Neuronal stem cell (in vitro differentiated cells): Measurements from ENCODE around the gene RARRES2.

Experiments
- DNase-seq: peaks from one replicate; pipeline ENCODE4 v3.0.0-alpha.2; 2013; ENCODE audit warnings: low spot score
- H2AFZ ChIP-seq: one replicate; pipeline ENCODE4 v1.6.1; 2013; ENCODE audit warnings: mild to moderate bottlenecking, low read length, inconsistent platforms
- H2AK5ac ChIP-seq: 2 replicates; pipeline ENCODE4 v1.6.1; 2013; ENCODE audit warnings: low read depth, mild to moderate bottlenecking, inconsistent platforms, low read length, moderate library complexity, mixed read lengths
- H2BK120ac ChIP-seq: 2 replicates; pipeline ENCODE4 v1.6.1; 2013; ENCODE audit warnings: low read depth, mild to moderate bottlenecking, inconsistent platforms, low read length, moderate library complexity, mixed read lengths
- H2BK12ac ChIP-seq: one replicate; pipeline ENCODE4 v1.6.1; 2013; ENCODE audit warnings: low read length, inconsistent platforms
- H2BK15ac ChIP-seq: 2 replicates; pipeline ENCODE4 v1.6.1; 2013; ENCODE audit warnings: mild to moderate bottlenecking, low read length, inconsistent platforms, mixed read lengths
- H2BK5ac ChIP-seq: one replicate; pipeline ENCODE4 v1.6.1; 2013; ENCODE audit warnings: inconsistent platforms, mild to moderate bottlenecking, low read length, moderate library complexity
- H3K14ac ChIP-seq: one replicate; pipeline ENCODE4 v1.6.1; 2013; ENCODE audit warnings: low read length, inconsistent platforms
- H3K18ac ChIP-seq: 2 replicates; pipeline ENCODE4 v1.6.1; 2013; ENCODE audit warnings: low read length, inconsistent platforms
- H3K23ac ChIP-seq: 2 replicates; pipeline ENCODE4 v1.6.1; 2013; ENCODE audit warnings: low read depth, mild to moderate bottlenecking, mixed read lengths, low read length, inconsistent platforms; ENCODE audit not compliant: poor library complexity
- H3K27ac ChIP-seq: replicated peaks from 3 replicates; pipeline ENCODE4 v1.5.1; 2013; ENCODE audit warnings: low read length, inconsistent platforms
- H3K27me3 ChIP-seq, 3 experiments: 2 replicates each; pipeline ENCODE4 v1.6.1; 2013; ENCODE audit warnings: low read length in 3 of 3, mild to moderate bottlenecking in 2 of 3, inconsistent platforms in 1 of 3, low read depth in 1 of 3, mixed read lengths in 1 of 3, moderate library complexity in 1 of 3; ENCODE audit not compliant: control insufficient read depth in 3 of 3, insufficient read depth in 3 of 3
- H3K36me3 ChIP-seq, 2 donors: replicated peaks in 1 of 2; 2 replicates each; pipeline ENCODE4 v1.6.1; 2013; ENCODE audit warnings: low read length in 2 of 2; ENCODE audit not compliant: control insufficient read depth in 2 of 2, insufficient read depth in 2 of 2
- H3K4ac ChIP-seq: 2 replicates; pipeline ENCODE4 v1.6.1; 2013; ENCODE audit warnings: inconsistent platforms, mild to moderate bottlenecking, low read length, moderate library complexity
- H3K4me1 ChIP-seq, 2 donors: 1 replicate in 1 of 2; 2 replicates in 1 of 2; pipeline ENCODE4 v1.6.1; 2013; ENCODE audit warnings: low read length in 2 of 2, low read depth in 1 of 2; ENCODE audit not compliant: control insufficient read depth in 2 of 2, insufficient read depth in 1 of 2
- H3K4me2 ChIP-seq: one replicate; pipeline ENCODE4 v1.6.1; 2013; ENCODE audit warnings: mild to moderate bottlenecking, low read length, inconsistent platforms; ENCODE audit not compliant: insufficient read depth, poor library complexity, severe bottlenecking
- H3K4me3 ChIP-seq, 2 donors: 2 replicates each; pipeline ENCODE4 v1.5.1; 2013; ENCODE audit warnings: low read length in 2 of 2, mild to moderate bottlenecking in 2 of 2, inconsistent platforms in 1 of 2, moderate library complexity in 1 of 2
- H3K79me1 ChIP-seq: one replicate; pipeline ENCODE4 v1.6.1; 2013; ENCODE audit warnings: low read depth, mild to moderate bottlenecking, inconsistent platforms, low read length, moderate library complexity
- H3K9ac ChIP-seq: one replicate; pipeline ENCODE4 v1.6.1; 2013; ENCODE audit warnings: mild to moderate bottlenecking, low read depth, low read length, inconsistent platforms; ENCODE audit not compliant: poor library complexity
- H3K9me3 ChIP-seq, 2 donors: replicated peaks in 1 of 2; 2 replicates each; pipeline versions ENCODE3 to v1.6.1; 2013; ENCODE audit warnings: low read length in 2 of 2, mild to moderate bottlenecking in 2 of 2, inconsistent platforms in 1 of 2, low read depth in 1 of 2, mixed read lengths in 1 of 2, moderate library complexity in 1 of 2; ENCODE audit not compliant: control insufficient read depth in 2 of 2, insufficient read depth in 1 of 2
- H4K8ac ChIP-seq: one replicate; pipeline ENCODE4 v1.6.1; 2013; ENCODE audit warnings: low read depth, mild to moderate bottlenecking, inconsistent platforms, low read length, moderate library complexity
- H4K91ac ChIP-seq: one replicate; pipeline ENCODE4 v1.6.1; 2013; ENCODE audit warnings: low read length, low read depth, mild to moderate bottlenecking, inconsistent platforms; ENCODE audit not compliant: poor library complexity
- WGBS, 2 donors: extraction: QIAGEN DNeasy Blood & Tissue Kit; methylation state at CpG; one replicate each; pipeline ENCODE4 v1.1.7; 2013; ENCODE audit warnings: missing lambda C conversion rate in 2 of 2, mixed read lengths in 1 of 2; ENCODE audit not compliant: insufficient read length in 2 of 2, insufficient replicate concordance in 1 of 2; ENCODE audit errors: extremely low coverage in 2 of 2; 5-methylcytosine and 5-hydroxymethylcytosine counted together

The RARRES2 gene

GRCh38 chr7:150342121-150342408 lies 636 bp upstream of the RARRES2 start:
- no peak overlapping the region for H3K4me2 ChIP-seq
- H2BK15ac ChIP-seq: no peak overlapping the region
- no peak overlapping the region for H3K14ac ChIP-seq
- peaks cover 13 to 49% (median 37%) of the 10 kb centered on the region in 3 experiments for H3K27me3 ChIP-seq
- no peaks in the 10 kb centered on the region for H3K36me3 ChIP-seq
- H3K4me1 ChIP-seq: peaks cover 10% of the 10 kb centered on the region in 2 donors
- H3K4ac ChIP-seq: no peak overlapping the region
- H3K27ac ChIP-seq: no peak overlapping the region
- peak overlapping the region; percentile 86 for H2AFZ ChIP-seq
- H2AK5ac ChIP-seq: no peak overlapping the region
- H3K18ac ChIP-seq: no peak overlapping the region
- H3K4me3 ChIP-seq: peak overlapping the region in 1 of 2 donors; percentile 43
- no peak overlapping the region for H3K23ac ChIP-seq
- no peak overlapping the region for H2BK12ac ChIP-seq
- H4K91ac ChIP-seq: no peak overlapping the region
- WGBS, 2 donors: no CpG with 5 or more reads among the region's 9 CpGs
- H2BK5ac ChIP-seq: no peak overlapping the region
- no peak overlapping the region for H3K9ac ChIP-seq
- H2BK120ac ChIP-seq: no peak overlapping the region
- H4K8ac ChIP-seq: no peak overlapping the region
- H3K79me1 ChIP-seq: no peaks in the 10 kb centered on the region
- peaks cover 3 to 5% of the 10 kb centered on the region in 2 donors for H3K9me3 ChIP-seq
- DNase-seq: no peak

- H3K9me3 ChIP-seq: peaks cover 3 to 5% of the 10 kb centered on the region in 2 donors
- no CpG with 5 or more reads among the region's 29 CpGs for WGBS, 2 donors
- H3K4me3 ChIP-seq: peak overlapping the region; percentile 43 to 70
- peak overlapping the region; percentile 77 for H2BK15ac ChIP-seq
- H3K18ac ChIP-seq: peak overlapping the region; percentile 89
- no peak overlapping the region for H2BK12ac ChIP-seq
- peak overlapping the region; percentile 81 for H2AFZ ChIP-seq
- H3K27me3 ChIP-seq: peaks cover 13 to 49% (median 34%) of the 10 kb centered on the region in 3 experiments
- H3K79me1 ChIP-seq: no peaks in the 10 kb centered on the region
- H3K4me2 ChIP-seq: peak overlapping the region; percentile 75
- no peak overlapping the region for H2BK120ac ChIP-seq
- H3K4me1 ChIP-seq: peaks cover 10% of the 10 kb centered on the region in 2 donors
- no peaks in the 10 kb centered on the region for H3K36me3 ChIP-seq
- peak overlapping the region; percentile 36 for H2AK5ac ChIP-seq
- H2BK5ac ChIP-seq: no peak overlapping the region
- no peak overlapping the region for H3K27ac ChIP-seq
- H4K8ac ChIP-seq: no peak overlapping the region
- H3K14ac ChIP-seq: no peak overlapping the region
- no peak overlapping the region for H4K91ac ChIP-seq
- no peak for DNase-seq
- H3K9ac ChIP-seq: peak overlapping the region; percentile 30
- no peak overlapping the region for H3K4ac ChIP-seq
- peak overlapping the region; percentile 61 for H3K23ac ChIP-seq
Measured at GRCh38 chr7:150340875-150341262, 560 bp downstream of the RARRES2 start.

GRCh38 chr7:150340024-150340749 lies 1.2 kb downstream of the RARRES2 start:
- Histone ChIP-seq H3K14ac (peak overlapping the region; percentile 63), H3K9ac (peak overlapping the region; percentile 64), H3K4ac (no peak overlapping the region), H4K91ac (no peak overlapping the region), H3K4me2 (peak overlapping the region; percentile 75), H3K9me3 (peaks cover 3 to 5% of the 10 kb centered on the region in 2 donors), H3K27ac (no peak overlapping the region), H3K18ac (peak overlapping the region; percentile 50), H2BK15ac (peak overlapping the region; percentile 30), H3K4me3 (peak overlapping the region in 1 of 2 donors; percentile 45), H3K27me3 (peaks cover 13 to 49% (median 34%) of the 10 kb centered on the region in 3 experiments), H3K4me1 (peaks cover 10% of the 10 kb centered on the region in 2 donors), H4K8ac (no peak overlapping the region), H3K79me1 (no peaks in the 10 kb centered on the region), H3K23ac (peak overlapping the region; percentile 44), H2BK5ac (peak overlapping the region; percentile 43), H2BK12ac (no peak overlapping the region), H3K36me3 (no peaks in the 10 kb centered on the region), H2BK120ac (no peak overlapping the region), H2AK5ac (peak overlapping the region; percentile 53), H2AFZ (no peak overlapping the region)
- DNase-seq: no peak
- no CpG with 5 or more reads among the region's 39 CpGs for WGBS, 2 donors

- H2BK120ac ChIP-seq: no peak overlapping the region
- no peak overlapping the region for H4K91ac ChIP-seq
- H3K9ac ChIP-seq: no peak overlapping the region
- H3K9me3 ChIP-seq: peaks cover 3 to 4% of the 10 kb centered on the region in 2 donors
- no peak overlapping the region for H3K4me3 ChIP-seq
- no peak overlapping the region for H3K14ac ChIP-seq
- no CpG with 5 or more reads among the region's 9 CpGs for WGBS, 2 donors
- H3K27me3 ChIP-seq: peaks cover 13 to 49% (median 34%) of the 10 kb centered on the region in 3 experiments
- H3K18ac ChIP-seq: peak overlapping the region; percentile 50
- H3K23ac ChIP-seq: peak overlapping the region; percentile 44
- no peak overlapping the region for H4K8ac ChIP-seq
- peaks cover 10% of the 10 kb centered on the region in 2 donors for H3K4me1 ChIP-seq
- H2BK12ac ChIP-seq: no peak overlapping the region
- no peak overlapping the region for H3K4me2 ChIP-seq
- H2AK5ac ChIP-seq: peak overlapping the region; percentile 53
- no peak overlapping the region for H3K27ac ChIP-seq
- H3K36me3 ChIP-seq: no peaks in the 10 kb centered on the region
- H3K79me1 ChIP-seq: no peaks in the 10 kb centered on the region
- H2AFZ ChIP-seq: no peak overlapping the region
- peak overlapping the region; percentile 43 for H2BK5ac ChIP-seq
- DNase-seq: no peak
- H2BK15ac ChIP-seq: peak overlapping the region; percentile 30
- H3K4ac ChIP-seq: no peak overlapping the region
Measured at GRCh38 chr7:150339409-150339809, 2.0 kb downstream of the RARRES2 start.
